SK-N-SH treated with all-trans-retinoic acid at 6 μM for 48 hours (cell line): ENCODE data around the gene SMS.

Source experiments
- ATAC-seq: fragments of 200-7000 bp; cut with Tn5 transposase; 3 replicates; pipeline ENCODE4 v1.9.1; 2020; ENCODE audit warnings: mild to moderate bottlenecking, moderate library complexity
- ARNTL ChIP-seq: fragments of 450-650 bp; formaldehyde crosslinking; IDR thresholded peaks from 2 replicates; pipeline ENCODE4 v1.5.0; 2020; ENCODE audit warnings: low read depth, mild to moderate bottlenecking, moderate library complexity, borderline replicate concordance
- BACH2 ChIP-seq: fragments of 250-450 bp; sonication (Bioruptor Pico); IDR thresholded peaks from 2 replicates; pipeline ENCODE4 v1.9.0; 2021; ENCODE audit warnings: mild to moderate bottlenecking, borderline replicate concordance
- CSDC2 ChIP-seq: fragments of 250-450 bp; sonication (Bioruptor Pico); IDR thresholded peaks from 2 replicates; pipeline ENCODE4 v1.5.0; 2020; ENCODE audit warnings: mild to moderate bottlenecking, moderate library complexity
- CSRNP3 ChIP-seq: fragments of 250-450 bp; sonication (Bioruptor Pico); IDR thresholded peaks from 2 replicates; pipeline ENCODE4 v1.5.1; 2021; ENCODE audit warnings: mild to moderate bottlenecking, moderate library complexity
- ISL1 ChIP-seq: fragments of 250-450 bp; sonication (Bioruptor Pico); IDR thresholded peaks from 2 replicates; pipeline ENCODE4 v2.1.2; 2022; ENCODE audit warnings: mild to moderate bottlenecking, moderate library complexity
- OSR1 ChIP-seq: fragments of 250-450 bp; sonication (Bioruptor Pico); IDR thresholded peaks from 2 replicates; pipeline ENCODE4 v1.8.0; 2022; ENCODE audit warnings: moderate library complexity, mild to moderate bottlenecking, inconsistent platforms
- PATZ1 ChIP-seq: fragments of 250-450 bp; sonication (Bioruptor Pico); IDR thresholded peaks from 2 replicates; pipeline ENCODE4 v1.8.0; 2020; ENCODE audit warnings: mild to moderate bottlenecking, moderate library complexity, borderline replicate concordance
- POU6F1 ChIP-seq: fragments of 250-450 bp; sonication (Bioruptor Pico); IDR thresholded peaks from 2 replicates; pipeline ENCODE4 v1.8.0; 2021; ENCODE audit warnings: low read depth, mild to moderate bottlenecking, moderate library complexity, borderline replicate concordance
- RARB ChIP-seq: fragments of 250-450 bp; sonication (Bioruptor Pico); IDR thresholded peaks from 2 replicates; pipeline ENCODE4 v1.8.0; 2021; ENCODE audit warnings: mild to moderate bottlenecking, moderate library complexity
- TOX ChIP-seq: fragments of 250-450 bp; sonication (Bioruptor Pico); IDR thresholded peaks from 2 replicates; pipeline ENCODE4 v1.8.0; 2021; ENCODE audit warnings: mild to moderate bottlenecking, moderate library complexity, borderline replicate concordance
- TSHZ2 ChIP-seq: fragments of 250-450 bp; sonication (Bioruptor Pico); IDR thresholded peaks from 2 replicates; pipeline ENCODE4 v1.5.0; 2020; ENCODE audit warnings: mild to moderate bottlenecking, moderate library complexity
- ZFP3 ChIP-seq: fragments of 250-450 bp; sonication (Bioruptor Pico); IDR thresholded peaks from 2 replicates; pipeline ENCODE4 v1.5.0; 2020; ENCODE audit warnings: mild to moderate bottlenecking, moderate library complexity
- ZFP30 ChIP-seq: fragments of 450-650 bp; formaldehyde crosslinking; IDR thresholded peaks from 2 replicates; pipeline ENCODE4 v1.5.0; 2022; ENCODE audit warnings: mild to moderate bottlenecking, moderate library complexity
- ZNF70 ChIP-seq: fragments of 450-650 bp; formaldehyde crosslinking; IDR thresholded peaks from 2 replicates; pipeline ENCODE4 v1.5.0; 2020; ENCODE audit warnings: mild to moderate bottlenecking, moderate library complexity

SMS gene

GRCh38 chrX:21912989-21913388 lies 27.5 kb upstream of the SMS start:
- TF ChIP-seq ZFP3 (CRISPR knock-in tag) (peak; percentile 88), TOX (CRISPR knock-in tag) (no peak), BACH2 (CRISPR knock-in tag) (no peak)
- ATAC-seq, result no peak

GRCh38 chrX:21926116-21926515 lies 14.4 kb upstream of the SMS start:
- no peak for TF ChIP-seq CSDC2 (CRISPR knock-in tag)
- TF ChIP-seq PATZ1 (CRISPR knock-in tag), result no peak
- no peak for ATAC-seq

GRCh38 chrX:21926527-21927278 lies 13.8 kb upstream of the SMS start:
- ATAC-seq, result peak; percentile 96
- TF ChIP-seq POU6F1 (CRISPR knock-in tag) (0 out of 2 replicates have a peak, but pooled peaks have one; percentile 13), OSR1 (CRISPR knock-in tag) (no peak), ZFP30 (CRISPR knock-in tag) (no peak), PATZ1 (CRISPR knock-in tag) (no peak)

- ATAC-seq, result no peak
- TF ChIP-seq CSRNP3 (CRISPR knock-in tag), result no peak
Observed at GRCh38 chrX:21929209-21929608, 11.3 kb upstream of the SMS start.

GRCh38 chrX:21930986-21931385 lies 9.5 kb upstream of the SMS start:
- no peak for ATAC-seq
- TF ChIP-seq CSDC2 (CRISPR knock-in tag) (no peak), OSR1 (CRISPR knock-in tag) (no peak), ARNTL (CRISPR knock-in tag) (no peak), ISL1 (CRISPR knock-in tag) (no peak), RARB (CRISPR knock-in tag) (no peak), ZNF70 (CRISPR knock-in tag) (no peak), TSHZ2 (CRISPR knock-in tag) (no peak), PATZ1 (CRISPR knock-in tag) (no peak), CSRNP3 (CRISPR knock-in tag) (no peak)
